Right cardiac atrium (tissue), 5 donors: ENCODE results near the gene AHCTF1. TPM values are rescaled to one million over a fixed set of nuclear protein-coding genes. Genes with fewer than 3 reads are reported as not detected.
"Not testable (repeated sequence)": the region's sequence is repeated elsewhere in the genome, so short reads cannot be mapped to it uniquely, and the experiment has no call there.

Source experiments
- ATAC-seq, 2 donors: fragments of 200-7000 bp; cut with Tn5 transposase; one replicate each; pipeline versions ENCODE4 v1.8.0 to v1.9.1; 2020; ENCODE audit warnings: moderate library complexity in 2 of 2, mild to moderate bottlenecking in 1 of 2
- DNase-seq, 3 donors: peaks; one replicate each; pipeline ENCODE4 v3.0.0-alpha.2; 2020
- H3K27ac ChIP-seq: one replicate; pipeline ENCODE4 v1.5.1; 2013; ENCODE audit warnings: mild to moderate bottlenecking, low read length, control low read depth, moderate library complexity
- H3K27me3 ChIP-seq: one replicate; pipeline ENCODE4 v1.6.1; 2013; ENCODE audit not compliant: control insufficient read depth, insufficient read depth
- H3K4me1 ChIP-seq: one replicate; pipeline ENCODE4 v1.6.1; 2013; ENCODE audit warnings: low read length; ENCODE audit not compliant: control insufficient read depth, insufficient read depth
- H3K4me3 ChIP-seq: one replicate; pipeline ENCODE4 v1.5.1; 2013; ENCODE audit warnings: low read length, control low read depth
- H3K9me3 ChIP-seq: one replicate; pipeline ENCODE4 v1.6.1; 2013; ENCODE audit warnings: low read length; ENCODE audit not compliant: control insufficient read depth
- WGBS: extraction: QIAGEN DNeasy Blood & Tissue Kit; methylation state at CpG from one replicate; pipeline ENCODE4 v1.1.7; 2013; 5-methylcytosine and 5-hydroxymethylcytosine counted together
- intact Hi-C, 4 donors: fragments of 100-400 bp; cut with DNase I; formaldehyde crosslinking; loops; one replicate each; pipeline versions ENCODE4 v1.11.0 to v1.14.0; 2022 to 2023
- polyA plus RNA-seq: library from polyadenylated mRNA; stranded (reverse); fragments of 200-250 nt; gene quantifications from one replicate; pipeline ENCODE4 v1.2.3, GENCODE V29; 2013
- total RNA-seq, 4 donors: library from RNA; stranded (reverse); fragmentation: NEBNext Ultra II Directional; extraction: Animal tissue kit (Norgen Biotek cat#: 25700); gene quantifications; one replicate each; pipeline ENCODE4 v1.2.1, GENCODE V29; 2021
- donor health status: healthy with polysubstance abuse.
- donor health status: DM: no; HTN: yes; CAD: no.
- donor health status: DM: no; HTN: no; CAD: no.
- donor health status: DM: no; HTN: yes; CAD: no; lungs with severe emphysema.
- donor health status: DM: yes; HTN: yes; CAD: no.

AHCTF1 gene
- total and polyA plus RNA-seq, 5 donors: 7.8 to 24.3 (median 20.2) TPM

DNA sequence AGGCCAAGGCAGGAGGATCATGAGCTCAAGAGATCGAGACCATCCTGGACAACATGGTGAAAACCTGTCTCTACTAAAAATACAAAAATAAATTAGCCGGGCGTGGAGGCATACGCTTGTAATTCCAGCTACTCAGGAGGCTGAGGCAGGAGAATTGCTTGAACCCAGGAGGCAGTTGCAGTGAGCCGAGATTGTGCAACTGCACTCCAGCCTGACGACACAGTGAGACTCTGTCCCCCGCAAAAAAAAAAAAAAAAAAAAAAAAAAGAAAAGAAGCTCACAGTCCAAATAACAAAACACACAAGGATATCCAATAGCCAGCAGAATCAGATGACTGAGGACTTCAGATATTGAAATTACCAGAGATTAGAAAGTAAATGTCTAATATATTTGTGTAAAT is 11.8 kb downstream of the AHCTF1 start:
- H3K27ac ChIP-seq: no peak overlapping the region
- H3K9me3 ChIP-seq: no peaks in the 10 kb centered on the region
- WGBS: 93% methylated on average over 7 of the region's 7 CpGs
- no peak for ATAC-seq
- peaks cover 7% of the 10 kb centered on the region for H3K4me1 ChIP-seq
- no peak overlapping the region for H3K4me3 ChIP-seq
- intact Hi-C loops: no loop called here
- H3K27me3 ChIP-seq: no peaks in the 10 kb centered on the region
- no peak for DNase-seq

DNA sequence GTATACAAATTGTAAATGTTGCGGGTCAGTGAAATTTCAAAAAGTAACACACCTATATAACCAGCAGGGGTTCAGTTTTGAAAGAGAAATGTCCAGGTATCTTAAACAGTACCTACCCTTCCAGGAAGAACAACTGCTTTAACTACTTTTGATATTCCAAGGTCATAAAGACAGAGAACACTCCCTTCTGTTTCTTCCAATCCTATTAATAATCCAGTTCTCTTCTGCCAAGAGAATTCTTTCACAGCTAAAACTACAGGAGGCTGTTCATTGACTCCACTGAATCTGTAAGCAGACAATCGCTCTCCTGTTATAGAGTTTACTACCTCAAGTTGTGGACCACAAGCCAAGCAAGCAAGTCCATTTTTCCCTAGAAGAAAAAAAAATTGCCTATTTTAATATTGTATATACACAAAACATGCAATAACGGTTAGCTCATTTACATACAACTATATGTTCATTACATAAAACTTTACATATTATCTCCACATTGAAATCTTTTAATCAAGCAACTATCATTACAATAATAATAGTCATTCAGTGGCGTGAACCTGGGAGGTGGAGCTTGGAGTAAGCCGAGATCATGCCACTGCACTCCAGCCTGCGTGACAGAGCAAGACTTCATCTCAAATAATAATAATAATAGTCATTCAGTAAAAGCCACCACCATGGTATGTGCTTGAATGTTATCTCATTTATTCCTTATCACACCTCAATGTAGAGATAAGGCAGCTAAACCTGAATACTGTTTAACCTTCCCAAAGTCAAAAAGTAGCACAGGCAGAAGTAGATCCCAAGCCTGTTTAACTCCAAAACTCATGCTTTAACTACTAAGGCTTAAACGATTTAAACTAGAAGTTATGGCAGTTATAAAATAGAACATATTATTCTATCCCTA is 15.5 kb downstream of the AHCTF1 start:
- H3K27me3 ChIP-seq, intact Hi-C loops, H3K4me1 ChIP-seq, H3K9me3 ChIP-seq, DNase-seq, H3K4me3 ChIP-seq: not testable (repeated sequence)
- peak; percentile 36 to 64 for ATAC-seq
- H3K27ac ChIP-seq: peak overlapping the region; percentile 13
- WGBS: 83% methylated on average over 7 of the region's 7 CpGs

DNA sequence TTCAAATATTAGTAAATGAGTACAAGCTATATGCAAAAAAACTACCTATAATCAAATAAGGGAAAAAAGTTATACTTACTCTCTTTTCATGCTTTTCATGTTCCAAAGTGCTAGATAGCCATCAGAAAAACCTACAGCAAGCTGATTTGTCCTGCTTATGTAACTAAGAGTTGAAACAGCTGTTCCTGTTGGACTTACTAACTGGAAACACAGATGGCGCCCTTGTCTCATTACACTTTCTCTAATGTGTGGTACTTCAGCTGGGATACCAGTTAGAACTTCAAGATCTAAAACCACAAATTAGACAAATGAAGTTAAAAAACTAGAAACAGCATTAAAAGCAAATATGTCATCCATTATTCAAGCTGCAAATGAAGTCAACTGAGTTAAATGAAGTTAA is 24.3 kb downstream of the AHCTF1 start:
- Histone ChIP-seq H3K4me3 (no peak overlapping the region), H3K27ac (no peak overlapping the region), H3K4me1 (no peaks in the 10 kb centered on the region), H3K27me3 (no peaks in the 10 kb centered on the region), H3K9me3 (no peaks in the 10 kb centered on the region)
- DNase-seq (no peak), ATAC-seq (peak; percentile 55 to 69)
- intact Hi-C loops: loop anchor here in 2 of 4 donors (5.0 to 10.0 kb wide), 2 partner anchors 57 to 65 kb away; no protein-coding TSS in a partner anchor
- WGBS: 82% methylated on average over 1 of the region's 1 CpG

DNA sequence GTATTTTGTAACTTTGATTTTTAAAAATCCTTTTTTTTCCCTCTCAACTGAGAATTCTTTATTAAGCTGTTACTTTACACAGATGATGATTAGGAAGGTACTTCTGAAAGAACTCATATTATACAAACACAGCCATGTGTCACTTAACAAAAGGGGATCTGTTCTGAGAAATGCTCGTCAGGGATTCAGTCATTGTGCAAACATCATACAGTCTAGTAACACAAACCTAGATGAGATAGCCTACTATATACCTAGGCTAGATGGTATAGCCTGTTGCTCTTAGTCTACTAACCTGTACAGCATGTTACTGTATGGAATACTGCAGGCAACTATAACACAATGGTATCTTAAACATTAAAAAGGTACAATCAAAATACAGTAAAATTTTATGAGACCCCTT is 24.9 kb downstream of the AHCTF1 start:
- Histone ChIP-seq H3K4me3 (no peak overlapping the region), H3K9me3 (no peaks in the 10 kb centered on the region), H3K27me3 (no peaks in the 10 kb centered on the region), H3K4me1 (no peaks in the 10 kb centered on the region), H3K27ac (no peak overlapping the region)
- WGBS: 82% methylated on average over 1 of the region's 1 CpG
- ATAC-seq (no peak), DNase-seq (no peak)
- intact Hi-C loops: loop anchor here in 2 of 4 donors (5.0 to 10.0 kb wide), 2 partner anchors 58 to 65 kb away; no protein-coding TSS in a partner anchor

DNA sequence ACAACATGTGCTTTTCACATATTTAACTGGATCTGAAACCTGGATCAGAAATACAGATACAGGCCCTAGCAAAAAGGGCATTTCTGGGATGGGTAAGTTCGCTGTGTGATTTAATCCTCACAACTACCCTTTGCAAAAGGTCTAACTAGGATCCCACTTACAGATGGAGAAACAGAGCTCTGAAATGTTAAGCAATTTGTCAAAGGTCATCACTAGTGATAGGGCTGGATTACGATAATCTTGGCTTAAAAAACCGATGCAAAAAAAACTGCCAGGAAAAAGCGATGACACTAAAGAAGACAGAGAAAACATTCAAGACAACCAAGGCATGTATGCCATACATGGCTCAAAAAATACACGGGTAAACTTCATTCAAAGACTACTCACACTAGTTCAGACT is 29.9 kb downstream of the AHCTF1 start:
- no peak for DNase-seq
- intact Hi-C loops: loop anchor here in 1 of 4 donors (10.0 kb wide), 1 partner anchor 63 kb away; no protein-coding TSS in a partner anchor
- Histone ChIP-seq H3K27me3 (no peaks in the 10 kb centered on the region), H3K4me1 (no peaks in the 10 kb centered on the region), H3K4me3 (no peak overlapping the region), H3K27ac (no peak overlapping the region), H3K9me3 (no peaks in the 10 kb centered on the region)
- 90% methylated on average over 5 of the region's 5 CpGs for WGBS
- ATAC-seq: no peak

DNA sequence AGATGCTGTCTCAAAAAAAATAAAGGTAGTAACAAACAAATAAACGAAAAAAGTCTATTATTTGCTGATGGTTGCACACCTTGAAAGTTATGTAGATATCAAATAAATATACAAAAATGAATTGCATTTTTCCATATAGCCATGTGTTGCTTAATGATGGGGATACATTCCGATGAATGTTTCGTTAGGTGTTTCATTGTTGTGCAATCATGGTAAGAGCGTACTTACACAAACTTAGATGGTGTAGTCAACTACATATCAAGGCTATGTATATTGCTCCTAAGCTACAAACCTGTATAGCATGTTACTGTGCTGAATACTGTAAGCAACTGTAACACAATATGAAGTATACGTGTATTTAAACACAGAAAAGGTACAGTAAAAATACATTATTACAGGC is 34.4 kb downstream of the AHCTF1 start:
- no peak overlapping the region for H3K4me3 ChIP-seq
- intact Hi-C loops: no loop called here

DNA sequence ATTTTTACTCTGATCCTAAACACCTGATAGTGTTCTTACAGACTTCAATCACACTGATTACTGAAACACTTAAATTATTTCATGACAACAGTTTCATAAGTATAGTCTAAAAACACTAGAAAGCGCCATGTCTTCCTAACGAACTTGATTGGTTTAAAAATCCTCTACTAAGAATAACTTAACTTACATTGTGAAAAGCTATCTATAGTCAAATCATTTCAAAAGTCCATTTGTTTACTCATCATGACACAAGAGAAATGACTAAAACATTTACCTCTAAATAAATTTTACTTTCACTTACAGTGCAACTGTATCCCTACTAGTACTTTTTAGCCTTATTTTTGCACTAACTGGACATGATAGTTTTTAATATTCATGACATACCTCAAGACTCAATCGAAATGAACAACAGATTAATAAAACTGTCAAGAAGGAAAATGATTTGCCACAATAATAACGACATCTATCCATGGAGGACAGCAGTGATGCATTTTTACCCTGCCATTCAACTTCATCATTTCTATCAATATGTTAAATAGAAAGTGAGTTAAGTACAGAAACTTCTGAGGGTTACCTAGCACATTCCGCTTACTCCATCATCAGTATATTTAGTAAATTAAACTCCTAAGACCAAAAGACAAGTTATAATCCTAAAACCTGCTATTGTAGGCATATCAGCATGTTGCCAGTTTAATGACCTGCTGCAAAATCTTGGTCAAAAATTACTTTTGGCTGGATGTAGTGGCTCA is 38.4 kb downstream of the AHCTF1 start:
- ATAC-seq (no peak), DNase-seq (no peak)
- 95% methylated on average over 5 of the region's 5 CpGs for WGBS
- no peaks in the 10 kb centered on the region for H3K27me3 ChIP-seq
- intact Hi-C loops: no loop called here
- H3K4me3 ChIP-seq: no peak overlapping the region
- no peak overlapping the region for H3K27ac ChIP-seq
- no peaks in the 10 kb centered on the region for H3K4me1 ChIP-seq
- no peaks in the 10 kb centered on the region for H3K9me3 ChIP-seq

More for the DNA sequence above, 34.4 kb downstream of the AHCTF1 start:
- Histone ChIP-seq H3K27me3 (no peaks in the 10 kb centered on the region), H3K4me1 (no peaks in the 10 kb centered on the region), H3K27ac (no peak overlapping the region), H3K9me3 (no peaks in the 10 kb centered on the region)
- DNase-seq: no peak
- 96% methylated on average over 5 of the region's 5 CpGs for WGBS
- no peak for ATAC-seq

DNA sequence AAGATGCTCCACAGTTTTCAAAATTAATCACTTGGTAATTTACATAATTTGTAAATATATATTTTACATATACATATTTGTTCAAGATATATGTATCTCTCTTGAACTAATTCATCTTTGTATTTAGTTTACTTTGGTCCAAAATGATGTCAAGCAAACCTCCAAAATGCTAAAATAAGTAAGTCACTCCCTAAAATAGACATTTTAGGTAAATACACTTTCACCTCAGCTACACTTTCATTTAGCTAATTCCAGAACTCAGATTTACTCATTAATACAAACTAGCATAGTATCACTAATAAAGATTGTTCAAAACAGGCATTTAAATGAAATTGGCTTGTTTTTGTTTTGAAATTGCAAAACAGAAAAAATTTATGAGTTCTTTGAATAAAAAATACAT is 40.6 kb downstream of the AHCTF1 start:
- DNase-seq (no peak), ATAC-seq (no peak)
- no peak overlapping the region for H3K27ac ChIP-seq
- intact Hi-C loops: no loop called here
- H3K4me1 ChIP-seq: no peaks in the 10 kb centered on the region
- H3K4me3 ChIP-seq: no peak overlapping the region
- H3K27me3 ChIP-seq: no peaks in the 10 kb centered on the region
- no peaks in the 10 kb centered on the region for H3K9me3 ChIP-seq

DNA sequence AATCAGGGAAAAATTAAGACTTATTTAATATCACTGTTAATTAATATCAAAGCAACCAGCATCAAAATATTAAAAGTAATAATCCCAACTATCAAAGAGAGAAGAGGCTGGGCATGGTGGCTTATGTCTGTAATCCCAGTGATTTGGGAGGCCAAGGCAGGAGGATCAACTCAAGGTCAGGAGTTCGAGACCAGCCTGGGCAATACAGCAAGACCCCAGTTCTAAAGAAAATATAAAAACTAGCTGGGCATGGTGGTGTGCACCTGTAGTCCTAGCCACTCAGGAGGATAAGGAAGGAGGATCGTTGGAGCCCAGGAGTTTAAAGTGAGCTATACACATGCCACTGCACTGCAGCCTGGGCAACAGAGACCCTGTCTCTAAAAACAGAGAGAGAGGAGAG is 43.2 kb downstream of the AHCTF1 start:
- H3K27me3 ChIP-seq: no peaks in the 10 kb centered on the region
- ATAC-seq (no peak), DNase-seq (no peak)
- no peak overlapping the region for H3K4me3 ChIP-seq
- H3K4me1 ChIP-seq: no peaks in the 10 kb centered on the region
- 91% methylated on average over 2 of the region's 2 CpGs for WGBS
- H3K27ac ChIP-seq: no peak overlapping the region
- H3K9me3 ChIP-seq: no peaks in the 10 kb centered on the region
- intact Hi-C loops: no loop called here

DNA sequence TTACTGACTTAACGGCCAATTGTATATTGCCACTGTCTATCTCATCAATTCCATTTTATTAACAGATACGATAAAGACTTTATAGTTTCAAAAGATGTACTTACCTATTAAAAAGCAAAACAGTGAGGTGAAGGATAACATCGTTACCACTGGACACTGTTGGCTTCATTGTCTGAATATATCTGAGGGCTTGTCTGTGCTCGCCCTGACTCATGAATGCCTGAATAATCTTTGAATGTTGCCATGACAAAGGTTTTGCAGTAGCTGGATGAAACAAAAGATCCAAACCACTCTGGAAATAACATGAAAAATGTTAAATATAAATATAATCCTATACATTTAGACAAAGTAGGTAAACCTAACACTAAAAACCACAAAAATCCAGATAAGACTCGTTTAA is 46.4 kb downstream of the AHCTF1 start:
- H3K27ac ChIP-seq, H3K27me3 ChIP-seq, intact Hi-C loops, DNase-seq, H3K4me1 ChIP-seq, ATAC-seq, H3K9me3 ChIP-seq, H3K4me3 ChIP-seq: not testable (repeated sequence)
- WGBS: 93% methylated on average over 5 of the region's 5 CpGs

DNA sequence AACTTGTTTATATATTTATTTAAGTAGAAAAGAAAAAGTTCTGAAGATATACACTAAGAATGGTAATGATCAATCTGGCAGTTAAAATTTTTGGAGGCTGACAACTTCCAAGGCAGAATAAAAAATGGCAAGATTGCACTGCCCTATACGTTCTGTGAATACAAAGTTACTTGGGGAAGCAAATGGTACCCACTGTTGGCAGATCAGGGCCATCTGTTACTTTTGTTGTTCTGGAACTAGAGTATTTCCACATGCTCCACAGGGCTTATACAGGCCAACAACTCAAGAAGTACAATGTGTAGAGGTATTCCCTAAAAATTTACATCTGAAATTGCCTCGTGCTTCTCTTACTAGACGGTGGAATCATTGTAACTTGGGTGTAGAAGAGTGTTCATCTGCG is 53.2 kb downstream of the AHCTF1 start:
- DNase-seq: no peak
- Histone ChIP-seq H3K4me1 (no peaks in the 10 kb centered on the region), H3K9me3 (no peaks in the 10 kb centered on the region), H3K27me3 (no peaks in the 10 kb centered on the region), H3K27ac (no peak overlapping the region), H3K4me3 (no peak overlapping the region)
- intact Hi-C loops: no loop called here
- no peak for ATAC-seq
- 95% methylated on average over 4 of the region's 4 CpGs for WGBS
